Right lobe of liver (tissue), 4 donors: ENCODE measurements around the gene RHPN2.

Experiments used
- POLR2A ChIP-seq: fragments of 450-650 bp; IDR thresholded peaks from one replicate; pipeline ENCODE4 v1.6.1; 2017; ENCODE audit warnings: antibody characterized with exemption, mild to moderate bottlenecking
- TF ChIP-seq, protein P1 (sequence below), 4 donors: fragments of 200-600 bp in 3 of 4; fragments of 450-650 bp in 1 of 4; IDR thresholded peaks; one replicate each; pipeline versions ENCODE4 v1.5.1 to v1.8.0; 2016 to 2022; ENCODE audit warnings: antibody characterized with exemption in 4 of 4, mild to moderate bottlenecking in 2 of 4
- donor health status: DM: no; HTN: no; CAD: no.
- donor health status: DM: no; HTN: no; CAD: no.
- donor health status: DM: no; HTN: yes; CAD: no.

DNA sequence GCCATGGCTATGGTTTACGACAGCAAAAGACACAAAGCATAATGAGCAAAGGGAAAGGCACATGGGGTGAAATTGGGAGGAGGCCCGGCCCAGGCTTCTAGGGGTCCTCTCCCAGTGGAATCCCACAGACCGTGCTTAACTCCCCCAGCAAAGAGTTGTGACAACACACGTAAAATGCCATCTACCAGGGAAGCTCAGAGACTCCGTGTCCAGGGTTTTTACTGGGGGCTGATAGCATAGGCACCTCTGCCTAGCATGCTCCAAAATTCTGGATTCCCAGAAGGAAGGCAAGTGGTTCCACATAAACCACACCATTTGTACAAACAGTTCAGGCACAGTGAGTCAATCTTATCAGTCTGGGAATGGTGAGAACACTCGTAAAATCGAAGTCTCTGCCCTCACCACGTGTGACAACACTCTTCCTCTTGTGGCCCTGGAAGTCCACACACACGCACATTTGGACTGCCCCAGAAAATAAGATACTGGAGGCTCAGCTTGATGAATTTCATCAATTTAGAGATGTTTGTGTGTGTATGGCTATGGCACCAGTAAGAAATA, 34.9 kb downstream of the RHPN2 start:
- TF ChIP-seq POLR2A: no peak
- TF ChIP-seq, protein P1, sequence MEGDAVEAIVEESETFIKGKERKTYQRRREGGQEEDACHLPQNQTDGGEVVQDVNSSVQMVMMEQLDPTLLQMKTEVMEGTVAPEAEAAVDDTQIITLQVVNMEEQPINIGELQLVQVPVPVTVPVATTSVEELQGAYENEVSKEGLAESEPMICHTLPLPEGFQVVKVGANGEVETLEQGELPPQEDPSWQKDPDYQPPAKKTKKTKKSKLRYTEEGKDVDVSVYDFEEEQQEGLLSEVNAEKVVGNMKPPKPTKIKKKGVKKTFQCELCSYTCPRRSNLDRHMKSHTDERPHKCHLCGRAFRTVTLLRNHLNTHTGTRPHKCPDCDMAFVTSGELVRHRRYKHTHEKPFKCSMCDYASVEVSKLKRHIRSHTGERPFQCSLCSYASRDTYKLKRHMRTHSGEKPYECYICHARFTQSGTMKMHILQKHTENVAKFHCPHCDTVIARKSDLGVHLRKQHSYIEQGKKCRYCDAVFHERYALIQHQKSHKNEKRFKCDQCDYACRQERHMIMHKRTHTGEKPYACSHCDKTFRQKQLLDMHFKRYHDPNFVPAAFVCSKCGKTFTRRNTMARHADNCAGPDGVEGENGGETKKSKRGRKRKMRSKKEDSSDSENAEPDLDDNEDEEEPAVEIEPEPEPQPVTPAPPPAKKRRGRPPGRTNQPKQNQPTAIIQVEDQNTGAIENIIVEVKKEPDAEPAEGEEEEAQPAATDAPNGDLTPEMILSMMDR (IDR thresholded peaks at IDR 0.05): no peak
